Neuron (in vitro differentiated cells): ENCODE data around the gene HNF1A.
"Not testable (repeated sequence)": the region's sequence is repeated elsewhere in the genome, so short reads cannot be mapped to it uniquely, and the experiment has no call there.

Experiments
- H2AFZ ChIP-seq: one replicate; pipeline ENCODE4 v1.6.1; 2013; ENCODE audit warnings: low read depth, mild to moderate bottlenecking, inconsistent platforms, low read length, moderate library complexity
- H3K27me3 ChIP-seq: one replicate; pipeline ENCODE4 v1.6.1; 2013; ENCODE audit warnings: low read length; ENCODE audit not compliant: insufficient read depth
- H3K36me3 ChIP-seq: one replicate; pipeline ENCODE4 v1.6.1; 2013; ENCODE audit warnings: low read length; ENCODE audit not compliant: insufficient read depth
- H3K4me1 ChIP-seq: one replicate; pipeline ENCODE4 v1.6.1; 2013; ENCODE audit warnings: low read length; ENCODE audit not compliant: insufficient read depth
- H3K4me3 ChIP-seq: 2 replicates; pipeline ENCODE4 v1.5.1; 2013; ENCODE audit warnings: mild to moderate bottlenecking, low read length, moderate library complexity
- H3K9me3 ChIP-seq: one replicate; pipeline ENCODE4 v1.6.1; 2013; ENCODE audit warnings: low read length

HNF1A gene

GRCh38 chr12:120941846-120942405, 36.4 kb upstream of the HNF1A start:
- H2AFZ ChIP-seq, result no peak overlapping the region
- no peaks in the 10 kb centered on the region for H3K27me3 ChIP-seq
- H3K9me3 ChIP-seq, result no peaks in the 10 kb centered on the region
- H3K4me3 ChIP-seq, result no peak overlapping the region
- no peaks in the 10 kb centered on the region for H3K36me3 ChIP-seq
- no peaks in the 10 kb centered on the region for H3K4me1 ChIP-seq

GRCh38 chr12:120943482-120943881, 34.9 kb upstream of the HNF1A start:
- no peaks in the 10 kb centered on the region for H3K9me3 ChIP-seq
- H3K36me3 ChIP-seq, result no peaks in the 10 kb centered on the region
- H3K4me1 ChIP-seq, result no peaks in the 10 kb centered on the region
- H3K27me3 ChIP-seq, result no peaks in the 10 kb centered on the region
- no peak overlapping the region for H2AFZ ChIP-seq
- no peak overlapping the region for H3K4me3 ChIP-seq

GRCh38 chr12:120944645-120945217, 33.6 kb upstream of the HNF1A start:
- Histone ChIP-seq H3K36me3 (no peaks in the 10 kb centered on the region), H3K4me1 (no peaks in the 10 kb centered on the region), H3K27me3 (no peaks in the 10 kb centered on the region), H3K4me3 (no peak overlapping the region), H3K9me3 (no peaks in the 10 kb centered on the region), H2AFZ (no peak overlapping the region)

GRCh38 chr12:120945516-120945915, 32.8 kb upstream of the HNF1A start:
- not testable (repeated sequence) for H3K4me1 ChIP-seq, H3K36me3 ChIP-seq, H3K27me3 ChIP-seq, H3K9me3 ChIP-seq, H2AFZ ChIP-seq, H3K4me3 ChIP-seq

GRCh38 chr12:120950260-120950799, 28.0 kb upstream of the HNF1A start:
- not testable (repeated sequence) for H3K36me3 ChIP-seq, H3K4me1 ChIP-seq, H3K27me3 ChIP-seq, H2AFZ ChIP-seq, H3K9me3 ChIP-seq, H3K4me3 ChIP-seq

- Histone ChIP-seq H3K4me3 (no peak overlapping the region), H3K4me1 (no peaks in the 10 kb centered on the region), H3K9me3 (no peaks in the 10 kb centered on the region), H3K27me3 (no peaks in the 10 kb centered on the region), H3K36me3 (no peaks in the 10 kb centered on the region), H2AFZ (no peak overlapping the region)
Measured at GRCh38 chr12:120950807-120951206, 27.5 kb upstream of the HNF1A start.

GRCh38 chr12:120955232-120955631, 23.1 kb upstream of the HNF1A start:
- Histone ChIP-seq H3K4me1 (no peaks in the 10 kb centered on the region), H3K27me3 (no peaks in the 10 kb centered on the region), H3K36me3 (no peaks in the 10 kb centered on the region), H3K9me3 (no peaks in the 10 kb centered on the region), H3K4me3 (no peak overlapping the region), H2AFZ (no peak overlapping the region)

GRCh38 chr12:120956579-120957300, 21.6 kb upstream of the HNF1A start:
- H3K4me1 ChIP-seq, result no peaks in the 10 kb centered on the region
- no peaks in the 10 kb centered on the region for H3K36me3 ChIP-seq
- no peak overlapping the region for H2AFZ ChIP-seq
- no peaks in the 10 kb centered on the region for H3K9me3 ChIP-seq
- no peak overlapping the region for H3K4me3 ChIP-seq
- no peaks in the 10 kb centered on the region for H3K27me3 ChIP-seq

- H3K9me3 ChIP-seq, result no peaks in the 10 kb centered on the region
- no peaks in the 10 kb centered on the region for H3K36me3 ChIP-seq
- no peak overlapping the region for H2AFZ ChIP-seq
- no peaks in the 10 kb centered on the region for H3K4me1 ChIP-seq
- H3K27me3 ChIP-seq, result no peaks in the 10 kb centered on the region
- no peak overlapping the region for H3K4me3 ChIP-seq
Measured at GRCh38 chr12:120959111-120959878, 19.0 kb upstream of the HNF1A start.

- Histone ChIP-seq H2AFZ (no peak overlapping the region), H3K9me3 (no peaks in the 10 kb centered on the region), H3K4me1 (peaks cover 1% of the 10 kb centered on the region), H3K27me3 (no peaks in the 10 kb centered on the region), H3K4me3 (no peak overlapping the region), H3K36me3 (no peaks in the 10 kb centered on the region)
Measured at GRCh38 chr12:120960657-120961056, 17.7 kb upstream of the HNF1A start.

GRCh38 chr12:120961604-120962531, 16.5 kb upstream of the HNF1A start:
- Histone ChIP-seq H3K36me3 (no peaks in the 10 kb centered on the region), H2AFZ (no peak overlapping the region), H3K4me3 (no peak overlapping the region), H3K9me3 (no peaks in the 10 kb centered on the region), H3K4me1 (peaks cover 3% of the 10 kb centered on the region), H3K27me3 (no peaks in the 10 kb centered on the region)

GRCh38 chr12:120962532-120963020, 15.8 kb upstream of the HNF1A start:
- Histone ChIP-seq H3K27me3 (no peaks in the 10 kb centered on the region), H3K4me3 (no peak overlapping the region), H3K36me3 (no peaks in the 10 kb centered on the region), H3K4me1 (peaks cover 3% of the 10 kb centered on the region), H3K9me3 (no peaks in the 10 kb centered on the region), H2AFZ (no peak overlapping the region)
